Neural cell (in vitro differentiated cells): ENCODE data around the gene LACC1. TPM values are rescaled to one million over a fixed set of nuclear protein-coding genes. Genes with fewer than 3 reads are reported as not detected.

Experiments used
- H2AFZ ChIP-seq: fragments of 200-600, 300-800 bp; sonication (generic), shearing (Covaris generic); 2 replicates; pipeline ENCODE4 v1.6.0; 2014; ENCODE audit warnings: low read depth, mild to moderate bottlenecking, antibody characterized with exemption, low read length, moderate library complexity
- H3F3A ChIP-seq: fragments of 200-600 bp; shearing (Covaris generic); 2 replicates; pipeline ENCODE4 v1.6.1; 2016; ENCODE audit warnings: mild to moderate bottlenecking, moderate library complexity, mixed read lengths, antibody characterized with exemption, low read length; ENCODE audit not compliant: insufficient read depth, poor library complexity, severe bottlenecking
- H3K27ac ChIP-seq: fragments of 200-600, 300-800 bp; sonication (generic), shearing (Covaris generic); 2 replicates; pipeline ENCODE4 v1.5.1; 2014; ENCODE audit warnings: mild to moderate bottlenecking, low read length, moderate library complexity
- H3K27me3 ChIP-seq: fragments of 300-800, 200-600 bp; sonication (generic), shearing (Covaris generic); 2 replicates; pipeline ENCODE4 v1.6.0; 2014; ENCODE audit warnings: mild to moderate bottlenecking, low read depth, low read length, moderate library complexity; ENCODE audit not compliant: insufficient read depth
- H3K36me3 ChIP-seq: fragments of 300-800, 200-600 bp; sonication (generic), shearing (Covaris generic); 2 replicates; pipeline ENCODE4 v1.5.1; 2014; ENCODE audit warnings: mild to moderate bottlenecking, antibody characterized with exemption, low read length, moderate library complexity; ENCODE audit not compliant: insufficient read depth
- H3K4me2 ChIP-seq: fragments of 300-800, 200-600 bp; sonication (generic), shearing (Covaris generic); 2 replicates; pipeline ENCODE4 v1.6.0; 2014; ENCODE audit warnings: mild to moderate bottlenecking, low read length
- H3K4me3 ChIP-seq: fragments of 300-800, 200-600 bp; sonication (generic), shearing (Covaris generic); 2 replicates; pipeline ENCODE4 v1.5.1; 2014; ENCODE audit warnings: mild to moderate bottlenecking, low read length, moderate library complexity
- H3K79me2 ChIP-seq: fragments of 200-600 bp; shearing (Covaris generic); replicated peaks from 2 replicates; pipeline ENCODE4 v1.6.0; 2014; ENCODE audit warnings: mild to moderate bottlenecking, low read length, moderate library complexity; ENCODE audit not compliant: insufficient read depth
- H3K9ac ChIP-seq: fragments of 300-800, 200-600 bp; sonication (generic), shearing (Covaris generic); 2 replicates; pipeline ENCODE4 v1.6.1; 2016; ENCODE audit warnings: mild to moderate bottlenecking, low read length, mixed read lengths
- H3K9me2 ChIP-seq: fragments of 200-600 bp; shearing (Covaris generic); 2 replicates; pipeline ENCODE4 v1.6.1; 2016; ENCODE audit warnings: mild to moderate bottlenecking, low read length, mixed read lengths; ENCODE audit not compliant: insufficient read depth
- H3K9me3 ChIP-seq: fragments of 200-600, 300-800 bp; sonication (generic), shearing (Covaris generic); 2 replicates; pipeline ENCODE4 v1.6.1; 2016; ENCODE audit warnings: mild to moderate bottlenecking, mixed run types, low read length, moderate library complexity, mixed read lengths
- H4K20me1 ChIP-seq: fragments of 200-600 bp; shearing (Covaris generic); 2 replicates; pipeline ENCODE4 v1.6.1; 2016; ENCODE audit warnings: mild to moderate bottlenecking, mixed run types; ENCODE audit not compliant: insufficient read depth
- CTCF ChIP-seq: fragments of 450-650 bp; IDR thresholded peaks from 2 replicates; pipeline ENCODE4 v1.5.1; 2014; ENCODE audit warnings: antibody characterized with exemption, mild to moderate bottlenecking, moderate library complexity; ENCODE audit not compliant: poor library complexity, severe bottlenecking
- EP300 ChIP-seq: fragments of 450-650 bp; conservative IDR thresholded peaks from 2 replicates; pipeline ENCODE4 v1.6.1; 2014; ENCODE audit warnings: antibody characterized with exemption, mild to moderate bottlenecking, moderate library complexity; ENCODE audit not compliant: poor library complexity, severe bottlenecking
- EZH2 ChIP-seq: fragments of 200-600, 300-800 bp; shearing (Covaris generic), sonication (generic); IDR thresholded peaks from 2 replicates; pipeline ENCODE4 v1.6.1; 2014; ENCODE audit warnings: antibody characterized with exemption, low read length, borderline replicate concordance, mild to moderate bottlenecking; ENCODE audit not compliant: insufficient read depth, poor library complexity, severe bottlenecking
- MXI1 ChIP-seq: fragments of 450-650 bp; conservative IDR thresholded peaks from 2 replicates; pipeline ENCODE4 v1.6.1; 2014; ENCODE audit warnings: antibody characterized with exemption, mild to moderate bottlenecking; ENCODE audit not compliant: poor library complexity, severe bottlenecking
- POLR2AphosphoS5 ChIP-seq: IDR thresholded peaks from 2 replicates; pipeline ENCODE4 v1.6.1; 2012
- RAD21 ChIP-seq: fragments of 450-650 bp; conservative IDR thresholded peaks from 2 replicates; pipeline ENCODE4 v1.6.1; 2014; ENCODE audit warnings: antibody characterized with exemption, mild to moderate bottlenecking, moderate library complexity
- REST ChIP-seq: IDR thresholded peaks from 2 replicates; pipeline ENCODE4 v1.6.1; 2012; ENCODE audit warnings: borderline replicate concordance
- SMC3 ChIP-seq: fragments of 450-650 bp; conservative IDR thresholded peaks from 2 replicates; pipeline ENCODE4 v1.6.1; 2014; ENCODE audit warnings: antibody characterized with exemption, mild to moderate bottlenecking, moderate library complexity; ENCODE audit not compliant: poor library complexity
- TAF1 ChIP-seq: IDR thresholded peaks from 2 replicates; pipeline ENCODE4 v1.6.1; 2012; ENCODE audit warnings: low read depth
- polyA plus RNA-seq: library from polyadenylated mRNA; depleted of rRNA; stranded (reverse); fragments of >200 nt; gene quantifications from 2 replicates; pipeline ENCODE4 v1.2.3, GENCODE V29; 2014

The LACC1 gene
- polyA plus RNA-seq, 1 donor from 2014 or later = 2.2 TPM

GRCh38 chr13:43878892-43879754 is 581 bp upstream of the LACC1 start, which contains the start of gene CCDC122:
Gene CCDC122 (minus strand): TSS chr13:43879740. CDS start chr13:43869376, 10,364 bp downstream.
- H4K20me1 ChIP-seq = no peaks in the 10 kb centered on the region
- no peaks in the 10 kb centered on the region for H3K9me3 ChIP-seq
- peaks cover 4% of the 10 kb centered on the region for H3F3A ChIP-seq
- peak; percentile 49 for TF ChIP-seq REST
- TF ChIP-seq EP300 = peak; percentile 14
- TF ChIP-seq MXI1 = no peak
- TF ChIP-seq RAD21 = no peak
- TF ChIP-seq EZH2 = no peak
- TF ChIP-seq SMC3 = peak; percentile 13
- TF ChIP-seq TAF1 = no peak
- TF ChIP-seq CTCF = no peak
- TF ChIP-seq POLR2AphosphoS5 = peak; percentile 73
- H2AFZ ChIP-seq = peak within 1 kb of the TSS; percentile 75
- H3K36me3 ChIP-seq = no peaks in the 10 kb centered on the region
- peak within 1 kb of the TSS; percentile 72 for H3K9ac ChIP-seq
- no peaks in the 10 kb centered on the region for H3K79me2 ChIP-seq
- no peaks in the 10 kb centered on the region for H3K9me2 ChIP-seq
- H3K4me2 ChIP-seq = no peak within 1 kb of the TSS
- H3K4me3 ChIP-seq = peak within 1 kb of the TSS; percentile 78
- peak within 1 kb of the TSS; percentile 33 for H3K27ac ChIP-seq
- H3K27me3 ChIP-seq = peaks cover 36% of the 10 kb centered on the region

- Histone ChIP-seq H3K27ac (no peak overlapping the region), H2AFZ (no peak overlapping the region), H3K79me2 (no peaks in the 10 kb centered on the region), H3K27me3 (peaks cover 36% of the 10 kb centered on the region), H3K9me3 (no peaks in the 10 kb centered on the region), H3K36me3 (no peaks in the 10 kb centered on the region), H3K4me2 (no peak overlapping the region), H3K9me2 (no peaks in the 10 kb centered on the region), H3K9ac (peak overlapping the region; percentile 72), H3K4me3 (peak overlapping the region; percentile 78), H3F3A (peaks cover 4% of the 10 kb centered on the region), H4K20me1 (no peaks in the 10 kb centered on the region)
- TF ChIP-seq CTCF = no peak
- no peak for TF ChIP-seq MXI1
- no peak for TF ChIP-seq REST
- TF ChIP-seq TAF1 = no peak
- no peak for TF ChIP-seq EZH2
- no peak for TF ChIP-seq RAD21
Observed at GRCh38 chr13:43880214-43880855, 631 bp downstream of the LACC1 start.
